ENCODE measurements around the gene C1orf35. TPM values are rescaled to one million over a fixed set of nuclear protein-coding genes. Genes with fewer than 3 reads are reported as not detected.

Gene C1orf35
- total RNA-seq, 1 donor from 2014 or later = 7.1 TPM

DNA sequence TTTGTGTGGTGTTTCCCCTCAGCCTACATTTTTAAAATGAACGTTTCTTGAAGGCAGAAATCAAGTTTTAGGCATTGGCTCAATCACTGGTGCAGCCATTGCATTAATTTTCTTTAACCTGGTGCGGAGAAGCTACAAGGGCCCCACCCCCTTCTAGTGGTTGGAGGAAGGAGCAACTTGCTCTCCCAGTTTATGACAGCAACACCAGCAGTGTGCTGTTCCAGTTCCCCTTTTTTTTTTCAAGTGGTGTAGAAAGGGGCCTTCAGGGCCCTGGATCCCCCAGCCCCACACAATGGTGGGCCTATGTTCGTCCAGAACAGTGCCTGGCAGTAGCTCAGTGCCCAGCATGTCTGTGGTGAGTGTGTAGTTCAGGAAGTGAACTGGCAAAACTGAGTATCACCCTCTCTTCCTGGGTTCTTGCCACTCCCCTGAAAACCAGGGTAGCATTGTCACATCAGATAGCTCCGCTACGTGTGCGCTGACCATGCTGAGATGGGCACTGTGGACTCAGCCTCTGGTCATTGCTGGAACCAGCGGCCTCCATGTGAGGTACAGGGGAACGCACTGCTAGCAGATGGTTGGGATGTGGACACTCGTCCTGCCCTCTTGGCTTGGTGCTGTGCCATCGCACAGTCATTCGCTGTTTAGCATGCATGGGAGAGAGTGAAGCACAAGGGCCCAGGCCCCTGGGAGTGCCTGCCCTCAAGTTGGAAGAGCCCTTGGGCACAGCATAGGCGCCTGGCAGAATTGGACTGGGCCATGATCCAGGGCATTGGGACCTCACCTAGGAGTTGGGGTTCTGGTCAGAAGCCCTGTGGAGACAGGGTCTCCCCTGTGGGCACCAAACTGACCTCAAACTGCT lies 13.4 kb downstream of the C1orf35 start:
- H3K9me3 ChIP-seq (replicated peaks) = peaks cover 10% of the 10 kb centered on the region
- intact Hi-C loops (cut with micrococcal nuclease) = no loop called here
- TF ChIP-seq, protein P1, sequence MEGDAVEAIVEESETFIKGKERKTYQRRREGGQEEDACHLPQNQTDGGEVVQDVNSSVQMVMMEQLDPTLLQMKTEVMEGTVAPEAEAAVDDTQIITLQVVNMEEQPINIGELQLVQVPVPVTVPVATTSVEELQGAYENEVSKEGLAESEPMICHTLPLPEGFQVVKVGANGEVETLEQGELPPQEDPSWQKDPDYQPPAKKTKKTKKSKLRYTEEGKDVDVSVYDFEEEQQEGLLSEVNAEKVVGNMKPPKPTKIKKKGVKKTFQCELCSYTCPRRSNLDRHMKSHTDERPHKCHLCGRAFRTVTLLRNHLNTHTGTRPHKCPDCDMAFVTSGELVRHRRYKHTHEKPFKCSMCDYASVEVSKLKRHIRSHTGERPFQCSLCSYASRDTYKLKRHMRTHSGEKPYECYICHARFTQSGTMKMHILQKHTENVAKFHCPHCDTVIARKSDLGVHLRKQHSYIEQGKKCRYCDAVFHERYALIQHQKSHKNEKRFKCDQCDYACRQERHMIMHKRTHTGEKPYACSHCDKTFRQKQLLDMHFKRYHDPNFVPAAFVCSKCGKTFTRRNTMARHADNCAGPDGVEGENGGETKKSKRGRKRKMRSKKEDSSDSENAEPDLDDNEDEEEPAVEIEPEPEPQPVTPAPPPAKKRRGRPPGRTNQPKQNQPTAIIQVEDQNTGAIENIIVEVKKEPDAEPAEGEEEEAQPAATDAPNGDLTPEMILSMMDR (IDR thresholded peaks at IDR 0.05; ENCODE audit: borderline replicate concordance) = no peak
- H3K4me1 ChIP-seq = peaks cover 94% of the 10 kb centered on the region
- H3K27me3 ChIP-seq (ENCODE audit: low read depth) = no peaks in the 10 kb centered on the region
- peaks cover 5% of the 10 kb centered on the region for H3K36me3 ChIP-seq
- peak overlapping the region; percentile 99 for H3K27ac ChIP-seq (replicated peaks)
- H3K4me3 ChIP-seq = peak overlapping the region; percentile 18
- DNase-seq = peak; percentile 8

DNA sequence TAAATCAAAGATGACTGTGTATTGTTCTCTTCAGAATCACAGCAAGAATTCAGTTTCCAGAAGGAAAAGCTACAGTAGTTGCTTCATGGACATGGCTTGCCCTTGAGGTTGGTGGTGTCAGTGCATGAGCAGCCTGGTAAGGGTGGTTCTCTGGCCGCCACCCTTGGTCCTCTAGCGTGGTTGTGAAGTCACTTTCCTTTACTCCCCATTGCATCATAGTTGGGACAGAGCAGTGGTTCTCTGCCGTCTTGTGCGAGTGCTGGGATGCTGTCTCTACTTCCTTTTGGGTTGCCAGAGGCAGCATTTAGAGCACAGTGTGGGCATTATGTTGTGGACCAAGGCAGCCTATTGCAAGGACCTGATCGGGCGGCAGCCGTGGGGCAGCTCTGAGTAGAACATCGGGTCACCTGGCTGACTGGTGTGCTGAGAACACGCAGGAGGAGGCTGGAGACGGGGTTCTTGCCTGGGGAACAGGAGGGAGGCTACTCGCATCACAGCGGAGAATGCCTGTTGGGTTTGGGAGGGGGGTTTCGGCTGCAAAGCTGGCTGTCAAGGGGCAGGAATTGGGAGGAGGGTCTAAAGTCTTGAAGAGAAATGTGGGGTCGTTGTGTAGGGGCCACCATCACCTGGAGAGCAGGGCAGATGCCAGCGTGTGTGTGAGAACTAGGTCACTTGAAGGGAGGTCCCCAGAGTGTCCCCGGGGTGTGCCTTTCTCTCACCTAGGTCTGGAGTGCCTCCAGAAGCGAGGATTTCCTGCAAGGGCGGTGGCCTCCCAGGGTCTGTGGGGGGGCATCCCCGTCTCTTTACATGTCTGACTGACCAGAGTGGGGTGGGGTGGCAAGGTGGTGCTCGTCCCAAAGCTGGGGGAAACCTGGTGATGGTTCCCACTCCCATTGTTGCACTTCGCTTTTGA lies 14.3 kb downstream of the C1orf35 start:
- peaks cover 3% of the 10 kb centered on the region for H3K36me3 ChIP-seq
- H3K4me1 ChIP-seq = peaks cover 100% of the 10 kb centered on the region
- peak; percentile 19 for DNase-seq
- TF ChIP-seq, protein P1 (IDR thresholded peaks at IDR 0.05; ENCODE audit: borderline replicate concordance) = no peak
- no peaks in the 10 kb centered on the region for H3K27me3 ChIP-seq (ENCODE audit: low read depth)
- peak overlapping the region; percentile 99 for H3K27ac ChIP-seq (replicated peaks)
- intact Hi-C loops (cut with micrococcal nuclease) = no loop called here
- H3K9me3 ChIP-seq (replicated peaks) = peaks cover under 1% of the 10 kb centered on the region
- H3K4me3 ChIP-seq = peak overlapping the region; percentile 30

DNA sequence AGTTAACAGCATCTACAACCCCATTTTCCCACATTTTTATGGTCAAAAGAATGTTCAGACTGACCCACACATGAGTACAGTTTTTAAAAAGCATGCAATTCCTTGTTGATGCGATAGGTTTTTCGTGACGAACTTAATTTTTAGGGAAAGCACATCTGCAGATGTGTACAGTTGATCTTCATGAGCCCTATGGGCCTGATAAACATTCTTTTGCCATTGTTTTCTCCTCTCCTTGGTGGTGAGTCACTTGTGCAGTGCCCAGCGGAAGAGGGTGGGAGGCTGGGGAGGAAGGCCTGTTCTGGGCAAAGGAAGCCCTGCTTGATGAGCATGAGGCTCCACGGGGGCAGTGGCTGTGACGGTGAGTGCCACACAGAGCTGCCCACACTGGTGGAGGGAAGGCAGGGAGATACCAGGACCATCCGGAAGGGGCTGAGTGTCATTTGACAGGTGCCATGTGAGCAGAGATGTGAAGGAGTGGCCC lies 15.3 kb downstream of the C1orf35 start:
- intact Hi-C loops (cut with micrococcal nuclease) = no loop called here
- Histone ChIP-seq H3K27ac (replicated peaks) (peak overlapping the region; percentile 99), H3K9me3 (replicated peaks) (no peaks in the 10 kb centered on the region), H3K27me3 (ENCODE audit: low read depth) (no peaks in the 10 kb centered on the region), H3K4me3 (peak overlapping the region; percentile 30), H3K36me3 (peaks cover 3% of the 10 kb centered on the region), H3K4me1 (peaks cover 100% of the 10 kb centered on the region)
- peak; percentile 26 for DNase-seq
- TF ChIP-seq, protein P1 (IDR thresholded peaks at IDR 0.05; ENCODE audit: borderline replicate concordance) = no peak

DNA sequence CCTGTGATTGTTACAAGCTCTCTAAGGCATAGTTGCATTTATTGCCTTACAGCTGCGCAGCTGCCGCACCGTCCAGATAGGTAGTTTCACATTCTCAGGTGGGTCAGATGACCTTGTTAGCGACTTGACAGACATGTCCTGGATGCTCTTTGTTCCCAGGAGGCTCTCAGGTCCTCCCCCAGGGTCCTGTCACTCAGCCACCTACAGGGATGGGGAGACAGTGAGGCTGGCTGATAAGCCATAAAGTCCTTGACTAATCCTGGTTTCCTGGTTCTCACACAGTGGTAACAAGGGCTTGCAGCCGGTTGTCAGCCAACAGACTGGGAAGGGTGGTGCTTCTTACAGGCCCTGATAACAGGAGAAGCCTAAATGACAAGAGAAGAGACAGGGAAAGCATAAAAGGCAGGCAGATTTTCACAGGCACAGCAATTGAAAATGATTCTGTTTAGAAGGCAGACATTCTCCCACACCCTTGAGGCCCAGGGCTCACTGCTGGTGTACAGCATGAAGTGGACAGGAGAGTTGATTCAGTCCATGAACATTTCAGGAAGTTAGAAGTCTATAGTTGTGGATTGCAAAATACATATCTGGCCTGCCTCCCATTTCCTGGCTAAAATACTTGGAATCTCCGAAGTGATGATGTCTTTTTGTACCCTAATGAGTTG lies 17.7 kb downstream of the C1orf35 start:
- DNase-seq = peak; percentile 21
- no peaks in the 10 kb centered on the region for H3K9me3 ChIP-seq (replicated peaks)
- no peaks in the 10 kb centered on the region for H3K27me3 ChIP-seq (ENCODE audit: low read depth)
- H3K4me1 ChIP-seq = peaks cover 94% of the 10 kb centered on the region
- no peaks in the 10 kb centered on the region for H3K36me3 ChIP-seq
- peak overlapping the region; percentile 100 for H3K4me3 ChIP-seq
- TF ChIP-seq, protein P1 (IDR thresholded peaks at IDR 0.05; ENCODE audit: borderline replicate concordance) = no peak
- intact Hi-C loops (cut with micrococcal nuclease) = no loop called here
- peak overlapping the region; percentile 99 for H3K27ac ChIP-seq (replicated peaks)

DNA sequence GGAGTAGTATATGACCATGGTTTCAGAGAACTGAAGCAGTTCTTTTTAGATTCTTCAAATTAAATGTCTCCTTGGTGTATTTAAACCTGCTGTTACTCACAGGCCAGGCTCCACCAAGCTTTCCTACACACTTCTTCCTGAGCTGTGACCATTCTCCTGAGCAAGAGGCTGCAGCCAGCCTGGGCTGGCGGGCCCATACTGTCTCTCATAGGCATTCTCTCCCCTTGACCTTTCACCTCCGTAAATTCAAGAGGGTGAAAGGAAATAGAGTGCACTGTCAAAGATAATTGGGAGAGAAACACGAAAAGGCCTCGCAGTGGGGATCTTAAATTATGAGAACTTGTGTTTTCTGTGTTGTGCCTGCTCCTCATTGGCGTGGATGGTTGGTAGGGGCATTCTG lies 18.3 kb downstream of the C1orf35 start:
- DNase-seq = peak; percentile 6
- Histone ChIP-seq H3K4me1 (peaks cover 88% of the 10 kb centered on the region), H3K27ac (replicated peaks) (peak overlapping the region; percentile 99), H3K9me3 (replicated peaks) (no peaks in the 10 kb centered on the region), H3K4me3 (peak overlapping the region; percentile 100), H3K27me3 (ENCODE audit: low read depth) (no peaks in the 10 kb centered on the region), H3K36me3 (no peaks in the 10 kb centered on the region)
- intact Hi-C loops (cut with micrococcal nuclease) = no loop called here
- TF ChIP-seq, protein P1 (IDR thresholded peaks at IDR 0.05; ENCODE audit: borderline replicate concordance) = no peak

Measured in left ventricle myocardium inferior (tissue), 1 donor.